ENCODE results near the gene SLC35F3. TPM values are rescaled to one million over a fixed set of nuclear protein-coding genes. Genes with fewer than 3 reads are reported as not detected.

SLC35F3 gene
- total and polyA plus RNA-seq, 8 donors: 1.4 to 7.1 (median 2.5) TPM

GRCh38 chr1:234292011-234292410, 387.5 kb downstream of the SLC35F3 start:
- DNase-seq: no peak
- no peaks in the 10 kb centered on the region for H3K4me1 ChIP-seq
- no peaks in the 10 kb centered on the region for H3K27me3 ChIP-seq
- FAIRE-seq: no peak
- no peak for TF ChIP-seq CTCF (IDR thresholded peaks at IDR 0.05)
- 93 to 96% methylated on average over 4 of the region's 4 CpGs for WGBS, 2 donors
- H3K9me3 ChIP-seq: no peaks in the 10 kb centered on the region
- no peak overlapping the region for H3K27ac ChIP-seq
- ATAC-seq: no peak
- intact Hi-C loops (cut with DNase I): no loop called here
- no peak overlapping the region for H3K4me3 ChIP-seq
- no peaks in the 10 kb centered on the region for H3K36me3 ChIP-seq

GRCh38 chr1:234292548-234292947, 388.1 kb downstream of the SLC35F3 start:
- WGBS, 2 donors: 80 to 91% methylated on average over 2 of the region's 2 CpGs
- DNase-seq (no peak), ATAC-seq (no peak), FAIRE-seq (no peak)
- Histone ChIP-seq H3K4me1 (no peaks in the 10 kb centered on the region), H3K27me3 (no peaks in the 10 kb centered on the region), H3K9me3 (no peaks in the 10 kb centered on the region), H3K27ac (no peak overlapping the region), H3K4me3 (no peak overlapping the region), H3K36me3 (no peaks in the 10 kb centered on the region)
- intact Hi-C loops (cut with DNase I): no loop called here
- no peak for TF ChIP-seq CTCF (IDR thresholded peaks at IDR 0.05)

- ATAC-seq (no peak), DNase-seq (no peak), FAIRE-seq (no peak)
- no peaks in the 10 kb centered on the region for H3K27me3 ChIP-seq
- H3K4me1 ChIP-seq: no peaks in the 10 kb centered on the region
- H3K9me3 ChIP-seq: no peaks in the 10 kb centered on the region
- no peaks in the 10 kb centered on the region for H3K36me3 ChIP-seq
- intact Hi-C loops (cut with DNase I): no loop called here
- no peak overlapping the region for H3K27ac ChIP-seq
- 68 to 70% methylated on average over 14 of the region's 14 CpGs for WGBS, 2 donors
- no peak for TF ChIP-seq CTCF (IDR thresholded peaks at IDR 0.05)
- no peak overlapping the region for H3K4me3 ChIP-seq
These were observed 389.8 kb downstream of the SLC35F3 start for GRCh38 chr1:234294109-234294817.

GRCh38 chr1:234295068-234295467, 390.6 kb downstream of the SLC35F3 start:
- Histone ChIP-seq H3K27me3 (no peaks in the 10 kb centered on the region), H3K9me3 (no peaks in the 10 kb centered on the region), H3K27ac (no peak overlapping the region), H3K36me3 (no peaks in the 10 kb centered on the region), H3K4me1 (no peaks in the 10 kb centered on the region), H3K4me3 (no peak overlapping the region)
- DNase-seq: no peak
- intact Hi-C loops (cut with DNase I): no loop called here
- FAIRE-seq: no peak
- no peak for TF ChIP-seq CTCF (IDR thresholded peaks at IDR 0.05)
- no peak for ATAC-seq
- WGBS, 2 donors: 68 to 72% methylated on average over 5 of the region's 5 CpGs

GRCh38 chr1:234295626-234296025, 391.1 kb downstream of the SLC35F3 start:
- Histone ChIP-seq H3K27me3 (no peaks in the 10 kb centered on the region), H3K9me3 (no peaks in the 10 kb centered on the region), H3K36me3 (no peaks in the 10 kb centered on the region), H3K27ac (no peak overlapping the region), H3K4me3 (no peak overlapping the region), H3K4me1 (no peaks in the 10 kb centered on the region)
- WGBS, 2 donors: 75 to 81% methylated on average over 2 of the region's 2 CpGs
- FAIRE-seq (no peak), ATAC-seq (no peak), DNase-seq (no peak)
- intact Hi-C loops (cut with DNase I): no loop called here
- TF ChIP-seq CTCF (IDR thresholded peaks at IDR 0.05): no peak
